Measurements from ENCODE around the gene ENTPD5. TPM values are rescaled to one million over a fixed set of nuclear protein-coding genes. Genes with fewer than 3 reads are reported as not detected.
"Not testable (repeated sequence)": the region's sequence is repeated elsewhere in the genome, so short reads cannot be mapped to it uniquely, and the experiment has no call there.

ENTPD5 gene
- total RNA-seq, 1 experiment from 2014 or later, result 9.3 TPM

DNA sequence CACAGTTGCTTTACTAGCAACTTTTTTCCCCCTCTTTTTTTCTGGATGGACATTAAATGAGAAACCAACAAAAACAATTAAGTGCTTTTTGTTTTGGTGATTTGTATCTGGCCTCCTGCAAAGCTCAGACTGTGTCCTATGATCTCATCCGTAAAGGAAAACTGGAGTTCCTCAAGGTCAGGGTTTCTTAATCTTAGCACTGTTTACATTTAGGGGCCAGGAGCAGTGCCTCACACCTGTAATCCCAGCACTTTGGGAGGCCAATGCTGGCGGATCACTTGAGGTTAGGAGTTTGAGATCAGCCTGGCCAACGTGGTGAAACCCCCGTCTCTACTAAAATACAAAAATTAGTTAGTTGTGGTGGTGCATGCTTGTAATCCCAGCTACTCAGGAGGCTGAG is 28.0 kb downstream of the ENTPD5 start:
- DNase-seq, result no peak
- no peaks in the 10 kb centered on the region for H3K36me3 Mint-ChIP-seq (ENCODE audit: insufficient read depth, unreplicated experiment)
- H3K27me3 Mint-ChIP-seq (ENCODE audit: insufficient read depth, unreplicated experiment), result no peaks in the 10 kb centered on the region
- BruUV-seq (replicated peaks), result no TSS peak
- H3K27me3 ChIP-seq (replicated peaks; ENCODE audit: control insufficient read depth, insufficient read depth, low read length), result no peaks in the 10 kb centered on the region
- intact Hi-C loops (cut with micrococcal nuclease; ENCODE audit: unreplicated experiment), result no loop called here
- no peaks in the 10 kb centered on the region for H3K9me3 Mint-ChIP-seq (ENCODE audit: unreplicated experiment)
- TF ChIP-seq, protein P1, sequence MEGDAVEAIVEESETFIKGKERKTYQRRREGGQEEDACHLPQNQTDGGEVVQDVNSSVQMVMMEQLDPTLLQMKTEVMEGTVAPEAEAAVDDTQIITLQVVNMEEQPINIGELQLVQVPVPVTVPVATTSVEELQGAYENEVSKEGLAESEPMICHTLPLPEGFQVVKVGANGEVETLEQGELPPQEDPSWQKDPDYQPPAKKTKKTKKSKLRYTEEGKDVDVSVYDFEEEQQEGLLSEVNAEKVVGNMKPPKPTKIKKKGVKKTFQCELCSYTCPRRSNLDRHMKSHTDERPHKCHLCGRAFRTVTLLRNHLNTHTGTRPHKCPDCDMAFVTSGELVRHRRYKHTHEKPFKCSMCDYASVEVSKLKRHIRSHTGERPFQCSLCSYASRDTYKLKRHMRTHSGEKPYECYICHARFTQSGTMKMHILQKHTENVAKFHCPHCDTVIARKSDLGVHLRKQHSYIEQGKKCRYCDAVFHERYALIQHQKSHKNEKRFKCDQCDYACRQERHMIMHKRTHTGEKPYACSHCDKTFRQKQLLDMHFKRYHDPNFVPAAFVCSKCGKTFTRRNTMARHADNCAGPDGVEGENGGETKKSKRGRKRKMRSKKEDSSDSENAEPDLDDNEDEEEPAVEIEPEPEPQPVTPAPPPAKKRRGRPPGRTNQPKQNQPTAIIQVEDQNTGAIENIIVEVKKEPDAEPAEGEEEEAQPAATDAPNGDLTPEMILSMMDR (IDR thresholded peaks at IDR 0.05; ENCODE audit: insufficient read depth in 1 of 2, low read depth in 1 of 2, low read length in 1 of 2, severe bottlenecking in 1 of 2, unreplicated experiment in 1 of 2), result no peak
- H3K4me3 Mint-ChIP-seq (ENCODE audit: unreplicated experiment), result no peak overlapping the region
- H3K4me1 ChIP-seq, result peaks cover 16% of the 10 kb centered on the region
- peaks cover 7% of the 10 kb centered on the region for H3K4me1 Mint-ChIP-seq (ENCODE audit: low read depth, unreplicated experiment)
- no peak overlapping the region for H3K27ac Mint-ChIP-seq (ENCODE audit: unreplicated experiment)
- H3K9me3 ChIP-seq, result no peaks in the 10 kb centered on the region
- no peaks in the 10 kb centered on the region for H3K36me3 ChIP-seq (ENCODE audit: control insufficient read depth, insufficient read depth, low read length)
- ChIA-PET CTCF (no interaction called here), POLR2A (interaction anchor here (0.7 kb wide), 1 partner anchor 684 kb away, joined by 5 read pairs; no protein-coding TSS in a partner anchor)
- no peak overlapping the region for H3K4me3 ChIP-seq (ENCODE audit: low read depth, low read length)

DNA sequence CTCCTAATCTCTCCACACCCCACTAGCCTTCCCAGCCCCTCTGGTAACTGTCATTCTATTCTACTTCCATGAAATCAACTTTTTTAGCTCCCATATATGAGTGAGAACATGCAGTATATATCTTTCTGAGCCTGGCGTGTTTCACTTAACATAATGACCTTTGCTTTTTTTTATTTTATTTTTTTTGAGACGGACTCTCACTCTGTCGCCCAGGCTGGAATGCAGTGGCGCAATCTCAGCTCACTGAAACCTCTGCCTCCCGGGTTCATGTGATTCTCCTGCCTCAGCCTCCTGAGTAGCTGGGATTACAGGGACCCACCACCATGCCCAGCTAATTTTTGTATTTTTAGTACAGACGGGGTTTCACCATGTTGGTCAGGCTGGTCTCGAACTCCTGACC is 30.4 kb downstream of the ENTPD5 start:
- H3K27ac Mint-ChIP-seq (ENCODE audit: unreplicated experiment); H3K9me3 Mint-ChIP-seq (ENCODE audit: unreplicated experiment); CTCF ChIA-PET; H3K4me1 ChIP-seq; DNase-seq; H3K36me3 Mint-ChIP-seq (ENCODE audit: insufficient read depth, unreplicated experiment); intact Hi-C loops (cut with micrococcal nuclease; ENCODE audit: unreplicated experiment); H3K4me3 ChIP-seq (ENCODE audit: low read depth, low read length); H3K4me1 Mint-ChIP-seq (ENCODE audit: low read depth, unreplicated experiment); H3K27me3 Mint-ChIP-seq (ENCODE audit: insufficient read depth, unreplicated experiment); H3K4me3 Mint-ChIP-seq (ENCODE audit: unreplicated experiment); H3K27me3 ChIP-seq (replicated peaks; ENCODE audit: control insufficient read depth, insufficient read depth, low read length); H3K9me3 ChIP-seq; POLR2A ChIA-PET; BruUV-seq (replicated peaks); H3K36me3 ChIP-seq (ENCODE audit: control insufficient read depth, insufficient read depth, low read length): not testable (repeated sequence)

DNA sequence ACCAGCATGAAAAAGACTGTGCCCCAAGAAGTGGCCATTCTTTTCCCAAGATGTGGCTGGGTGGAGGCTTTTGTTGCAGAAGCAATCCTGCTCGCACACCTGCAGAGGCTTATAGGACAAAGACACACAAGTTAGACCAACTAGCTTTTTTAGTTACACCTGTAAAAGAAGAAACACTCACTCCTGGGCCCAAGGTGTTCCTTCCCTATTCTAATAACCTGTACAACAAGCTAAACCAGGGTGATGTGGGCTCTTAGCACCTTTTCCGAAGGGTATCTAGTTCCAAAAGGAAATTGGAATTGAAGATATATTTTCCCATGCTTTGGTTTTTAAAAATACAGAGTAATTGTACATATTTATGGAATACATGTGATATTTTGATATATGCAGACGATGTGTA is 31.0 kb downstream of the ENTPD5 start:
- no peak overlapping the region for H3K4me3 ChIP-seq (ENCODE audit: low read depth, low read length)
- intact Hi-C loops (cut with micrococcal nuclease; ENCODE audit: unreplicated experiment), result no loop called here
- no peak for DNase-seq
- H3K27me3 ChIP-seq (replicated peaks; ENCODE audit: control insufficient read depth, insufficient read depth, low read length), result no peaks in the 10 kb centered on the region
- no peaks in the 10 kb centered on the region for H3K9me3 ChIP-seq
- H3K4me3 Mint-ChIP-seq (ENCODE audit: unreplicated experiment), result no peak overlapping the region
- ChIA-PET POLR2A (no interaction called here), CTCF (no interaction called here)
- peaks cover 6% of the 10 kb centered on the region; the same call in 1 of the 2 replicates for H3K4me1 ChIP-seq
- no peaks in the 10 kb centered on the region for H3K36me3 Mint-ChIP-seq (ENCODE audit: insufficient read depth, unreplicated experiment)
- no peaks in the 10 kb centered on the region for H3K9me3 Mint-ChIP-seq (ENCODE audit: unreplicated experiment)
- TF ChIP-seq, protein P1 (IDR thresholded peaks at IDR 0.05; ENCODE audit: insufficient read depth in 1 of 2, low read depth in 1 of 2, low read length in 1 of 2, severe bottlenecking in 1 of 2, unreplicated experiment in 1 of 2), result no peak
- no TSS peak for BruUV-seq (replicated peaks)
- no peaks in the 10 kb centered on the region for H3K4me1 Mint-ChIP-seq (ENCODE audit: low read depth, unreplicated experiment)
- H3K27ac Mint-ChIP-seq (ENCODE audit: unreplicated experiment), result no peak overlapping the region
- no peaks in the 10 kb centered on the region for H3K27me3 Mint-ChIP-seq (ENCODE audit: insufficient read depth, unreplicated experiment)
- no peaks in the 10 kb centered on the region for H3K36me3 ChIP-seq (ENCODE audit: control insufficient read depth, insufficient read depth, low read length)

DNA sequence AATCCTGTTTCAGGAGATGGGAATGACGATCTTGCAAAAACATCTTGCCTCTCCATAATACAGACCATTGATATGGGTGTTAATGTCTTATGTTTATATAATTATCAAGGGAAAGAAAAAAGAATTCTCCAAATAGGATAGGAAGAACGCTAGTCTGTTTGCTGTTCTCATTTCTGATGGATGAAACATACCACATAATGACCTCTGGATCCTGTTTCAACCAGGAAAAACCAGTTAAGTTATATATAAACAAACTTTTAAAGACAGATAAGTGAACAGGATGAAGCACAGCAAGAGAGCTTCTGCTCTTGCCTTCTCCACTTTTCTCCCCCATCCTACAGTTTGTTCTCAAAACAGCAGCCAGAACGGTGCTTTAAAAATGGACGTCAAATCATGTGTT is 41.2 kb downstream of the ENTPD5 start:
- Histone ChIP-seq H3K36me3 (ENCODE audit: control insufficient read depth, insufficient read depth, low read length) (no peaks in the 10 kb centered on the region; the same call in 1 of the 2 replicates), H3K9me3 (no peaks in the 10 kb centered on the region), H3K4me1 (peaks cover 22% of the 10 kb centered on the region), H3K27me3 (replicated peaks; ENCODE audit: control insufficient read depth, insufficient read depth, low read length) (no peaks in the 10 kb centered on the region), H3K4me3 (ENCODE audit: low read depth, low read length) (no peak overlapping the region)
- no peaks in the 10 kb centered on the region for H3K9me3 Mint-ChIP-seq (ENCODE audit: unreplicated experiment)
- BruUV-seq (replicated peaks), result no TSS peak
- POLR2A ChIA-PET, result no interaction called here
- H3K27me3 Mint-ChIP-seq (ENCODE audit: insufficient read depth, unreplicated experiment), result no peaks in the 10 kb centered on the region
- intact Hi-C loops (cut with micrococcal nuclease; ENCODE audit: unreplicated experiment), result loop anchor here (1.0 to 5.0 kb wide), 2 partner anchors 39 to 50 kb away; partner anchors contain the start of genes BBOF1 and ENTPD5
- H3K27ac Mint-ChIP-seq (ENCODE audit: unreplicated experiment), result peak overlapping the region; percentile 36
- CTCF ChIA-PET, result no interaction called here
- H3K36me3 Mint-ChIP-seq (ENCODE audit: insufficient read depth, unreplicated experiment), result peaks cover 1% of the 10 kb centered on the region
- TF ChIP-seq, protein P1 (IDR thresholded peaks at IDR 0.05; ENCODE audit: insufficient read depth in 1 of 2, low read depth in 1 of 2, low read length in 1 of 2, severe bottlenecking in 1 of 2, unreplicated experiment in 1 of 2), result no peak
- H3K4me1 Mint-ChIP-seq (ENCODE audit: low read depth, unreplicated experiment), result peaks cover 22% of the 10 kb centered on the region
- no peak overlapping the region for H3K4me3 Mint-ChIP-seq (ENCODE audit: unreplicated experiment)
- DNase-seq, result peak in 1 of 2 experiments; percentile 5

Data from Caco-2 (cell line).